ENCODE results near the gene HSPA1B.
"Not testable (repeated sequence)": the region's sequence is repeated elsewhere in the genome, so short reads cannot be mapped to it uniquely, and the experiment has no call there.

The HSPA1B gene

GRCh38 chr6:31797588-31797987 is 29.9 kb upstream of the HSPA1B start:
- no peak for DNase-seq (ENCODE audit: low read depth, low spot score)

GRCh38 chr6:31799781-31800180 is 27.8 kb upstream of the HSPA1B start:
- no peak for DNase-seq (ENCODE audit: low read depth, low spot score)

GRCh38 chr6:31801031-31801927 is 26.3 kb upstream of the HSPA1B start:
- not testable (repeated sequence) for DNase-seq (ENCODE audit: low read depth, low spot score)

- no peak for DNase-seq (ENCODE audit: low read depth, low spot score)
Observed at GRCh38 chr6:31805939-31806469, 21.5 kb upstream of the HSPA1B start.

GRCh38 chr6:31806470-31807272 is 20.9 kb upstream of the HSPA1B start, which contains the start of gene LSM2:
TSS of gene LSM2 (minus strand) at chr6:31806966. CDS start at chr6:31806757, 209 bp downstream.
- DNase-seq (ENCODE audit: low read depth, low spot score) = peak; percentile 94

- DNase-seq (ENCODE audit: low read depth, low spot score) = not testable (repeated sequence)
Observed at GRCh38 chr6:31808599-31808998, 18.9 kb upstream of the HSPA1B start.

GRCh38 chr6:31811645-31812044 is 15.9 kb upstream of the HSPA1B start:
- no peak for DNase-seq (ENCODE audit: low read depth, low spot score)

- no peak for DNase-seq (ENCODE audit: low read depth, low spot score)
Observed at GRCh38 chr6:31813465-31813849, 14.1 kb upstream of the HSPA1B start.

GRCh38 chr6:31814677-31815024 is 12.9 kb upstream of the HSPA1B start:
- DNase-seq (ENCODE audit: low read depth, low spot score) = no peak

GRCh38 chr6:31815025-31815838 is 12.3 kb upstream of the HSPA1B start, which contains the start of the genes HSPA1A and HSPA1L:
TSS of gene HSPA1A (plus strand) at chr6:31815543. CDS start at chr6:31815757, 214 bp downstream.
TSS of gene HSPA1L (minus strand) at chr6:31815283. CDS start at chr6:31811972, 3,311 bp downstream.
- no peak for DNase-seq (ENCODE audit: low read depth, low spot score)

- DNase-seq (ENCODE audit: low read depth, low spot score) = not testable (repeated sequence)
Observed at GRCh38 chr6:31817133-31817928, 10.2 kb upstream of the HSPA1B start.

GRCh38 chr6:31817929-31818511 is 9.5 kb upstream of the HSPA1B start:
- not testable (repeated sequence) for DNase-seq (ENCODE audit: low read depth, low spot score)

GRCh38 chr6:31819871-31820299 is 7.7 kb upstream of the HSPA1B start:
- DNase-seq (ENCODE audit: low read depth, low spot score) = no peak

- not testable (repeated sequence) for DNase-seq (ENCODE audit: low read depth, low spot score)
Observed at GRCh38 chr6:31820399-31820798, 7.1 kb upstream of the HSPA1B start.

- DNase-seq (ENCODE audit: low read depth, low spot score) = peak; percentile 39
Observed at GRCh38 chr6:31821301-31822035, 6.1 kb upstream of the HSPA1B start.

- no peak for DNase-seq (ENCODE audit: low read depth, low spot score)
Observed at GRCh38 chr6:31822036-31822821, 5.3 kb upstream of the HSPA1B start.

- not testable (repeated sequence) for DNase-seq (ENCODE audit: low read depth, low spot score)
Observed at GRCh38 chr6:31823592-31824196, 3.8 kb upstream of the HSPA1B start.

GRCh38 chr6:31825553-31825952 is 2.0 kb upstream of the HSPA1B start:
- DNase-seq (ENCODE audit: low read depth, low spot score) = no peak
